HG03175 (cell line): Measurements from ENCODE around the gene CADM1.

Experiments
- ATAC-seq: cut with Tn5 transposase; IDR thresholded peaks from one replicate; pipeline ENCODE4 v1.9.1; 2021; ENCODE audit warnings: mild to moderate bottlenecking, moderate library complexity; ENCODE audit not compliant: unreplicated experiment

Gene CADM1

GRCh38 chr11:115290479-115290878 is 213.7 kb downstream of the CADM1 start:
- no peak for ATAC-seq

GRCh38 chr11:115287266-115287665 is 216.9 kb downstream of the CADM1 start:
- no peak for ATAC-seq

GRCh38 chr11:115286614-115287013 is 217.6 kb downstream of the CADM1 start:
- ATAC-seq: no peak

- ATAC-seq: no peak
Measured at GRCh38 chr11:115284773-115285172, 219.4 kb downstream of the CADM1 start.

GRCh38 chr11:115282923-115283322 is 221.3 kb downstream of the CADM1 start:
- ATAC-seq: no peak

GRCh38 chr11:115280775-115281174 is 223.4 kb downstream of the CADM1 start:
- no peak for ATAC-seq

- ATAC-seq: no peak
Measured at GRCh38 chr11:115279813-115280761, 224.1 kb downstream of the CADM1 start.

GRCh38 chr11:115276799-115277198 is 227.4 kb downstream of the CADM1 start:
- ATAC-seq: no peak

- ATAC-seq: no peak
Measured at GRCh38 chr11:115276191-115276590, 228.0 kb downstream of the CADM1 start.

GRCh38 chr11:115275045-115275444 is 229.2 kb downstream of the CADM1 start:
- no peak for ATAC-seq

GRCh38 chr11:115272925-115273324 is 231.3 kb downstream of the CADM1 start:
- ATAC-seq: no peak

GRCh38 chr11:115271643-115272042 is 232.6 kb downstream of the CADM1 start:
- ATAC-seq: no peak

GRCh38 chr11:115269191-115269950 is 234.8 kb downstream of the CADM1 start:
- no peak for ATAC-seq

GRCh38 chr11:115267871-115268270 is 236.3 kb downstream of the CADM1 start:
- ATAC-seq: no peak

- no peak for ATAC-seq
Measured at GRCh38 chr11:115267238-115267781, 236.9 kb downstream of the CADM1 start.

GRCh38 chr11:115266066-115266639 is 238.1 kb downstream of the CADM1 start:
- ATAC-seq: no peak

GRCh38 chr11:115263799-115264656 is 240.2 kb downstream of the CADM1 start:
- no peak for ATAC-seq

- no peak for ATAC-seq
Measured at GRCh38 chr11:115258216-115258615, 246.0 kb downstream of the CADM1 start.

- no peak for ATAC-seq
Measured at GRCh38 chr11:115257678-115258077, 246.5 kb downstream of the CADM1 start.

- ATAC-seq: no peak
Measured at GRCh38 chr11:115257270-115257669, 246.9 kb downstream of the CADM1 start.
